ENCODE results near the gene WDTC1.
A peak's percentile ranks its signal among the peaks of the same experiment; 100 is the strongest.

WDTC1 gene

DNA sequence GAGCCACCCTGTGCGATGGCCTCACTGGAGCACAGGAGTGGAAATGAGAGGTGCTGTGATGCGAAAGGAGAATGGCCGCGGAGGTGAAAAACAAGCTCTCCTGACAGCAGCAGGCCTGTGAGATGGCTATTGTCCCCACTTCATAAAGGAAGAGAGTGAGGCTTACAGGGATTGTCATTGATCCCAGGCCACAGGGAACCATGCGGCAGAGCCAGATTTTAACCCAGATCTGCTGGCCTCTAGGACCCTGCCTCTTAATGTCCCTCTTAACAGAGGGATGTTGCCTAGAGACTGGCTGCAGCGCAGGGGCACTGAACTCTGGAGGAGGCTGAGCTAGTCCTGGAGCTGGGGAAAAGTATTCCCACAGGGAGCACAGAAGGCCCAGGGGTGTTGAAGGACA lies 104.3 kb downstream of the WDTC1 start:
- TF ChIP-seq TAF1 (IDR thresholded peaks at IDR 0.05; ENCODE audit: borderline replicate concordance, insufficient read depth, low read length) (no peak), REST (IDR thresholded peaks at IDR 0.05; ENCODE audit: insufficient read depth in 1 of 2, low read depth in 2 of 2, low read length in 2 of 2) (no peak), FOXP2 (optimal IDR thresholded peaks at IDR 0.05; ENCODE audit: borderline replicate concordance, extremely low read depth, extremely low read length, insufficient read depth) (no peak), POLR2AphosphoS5 (IDR thresholded peaks at IDR 0.05; ENCODE audit: low read depth, low read length) (no peak), SIN3A (IDR thresholded peaks at IDR 0.05; ENCODE audit: borderline replicate concordance, insufficient read depth, low read length) (no peak)

DNA sequence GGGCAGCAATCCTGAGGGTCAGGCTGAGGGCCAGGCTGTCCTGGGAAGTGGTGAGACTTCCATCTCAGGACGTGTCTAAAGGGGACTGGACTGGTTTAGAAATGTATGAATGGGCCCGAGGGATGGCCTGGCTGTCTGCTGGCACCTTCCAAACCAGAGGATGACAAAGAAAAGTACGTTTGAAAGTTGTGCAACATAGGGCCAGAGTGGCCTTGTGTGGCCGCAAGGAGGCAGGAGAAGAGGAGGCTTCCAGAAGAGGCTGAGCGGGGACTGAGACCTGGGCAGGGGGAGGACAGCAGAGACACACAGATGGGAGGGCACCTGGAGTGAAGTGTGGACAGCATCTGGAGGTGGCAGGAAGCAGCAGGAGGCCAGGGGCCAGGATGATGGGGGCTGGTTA lies 104.8 kb downstream of the WDTC1 start:
- TF ChIP-seq SIN3A (IDR thresholded peaks at IDR 0.05; ENCODE audit: borderline replicate concordance, insufficient read depth, low read length) (no peak), TAF1 (IDR thresholded peaks at IDR 0.05; ENCODE audit: borderline replicate concordance, insufficient read depth, low read length) (no peak), POLR2AphosphoS5 (IDR thresholded peaks at IDR 0.05; ENCODE audit: low read depth, low read length) (no peak), FOXP2 (optimal IDR thresholded peaks at IDR 0.05; ENCODE audit: borderline replicate concordance, extremely low read depth, extremely low read length, insufficient read depth) (no peak), REST (IDR thresholded peaks at IDR 0.05; ENCODE audit: insufficient read depth in 1 of 2, low read depth in 2 of 2, low read length in 2 of 2) (no peak)

DNA sequence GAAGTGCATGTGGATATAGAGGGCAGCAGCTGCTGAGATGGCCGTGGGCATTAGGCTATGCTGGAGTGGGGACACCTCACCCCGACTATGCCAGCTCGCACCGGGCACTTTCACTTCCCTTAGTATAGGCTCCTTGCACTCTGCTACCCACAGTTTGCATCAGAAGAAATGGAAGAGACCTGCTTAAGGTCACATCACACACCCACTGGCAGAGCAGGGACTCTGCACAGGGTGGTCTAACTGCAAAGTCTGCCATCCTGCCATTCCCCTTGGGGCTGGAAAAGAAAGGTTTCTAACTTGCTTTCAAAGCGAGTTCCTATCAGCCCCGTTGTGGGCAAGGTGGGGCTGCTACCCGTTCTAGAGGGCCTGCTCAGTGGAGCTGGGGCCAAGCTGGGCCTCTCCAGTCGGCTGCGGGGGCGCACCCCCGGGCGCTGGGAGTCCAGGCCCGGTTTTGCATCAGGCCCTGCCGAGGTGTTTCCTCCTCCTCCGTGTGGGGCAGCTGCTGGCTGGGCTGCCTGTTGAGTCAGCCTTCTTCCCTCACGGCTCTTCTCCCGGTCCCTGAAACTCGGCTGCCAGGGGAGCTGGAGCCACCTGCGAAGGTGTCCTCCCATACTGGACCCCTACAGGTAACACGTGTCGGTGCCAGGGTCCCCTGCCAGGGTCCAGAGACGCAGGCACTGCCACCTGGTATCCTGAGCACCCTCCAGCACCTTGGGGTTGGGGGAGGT lies 107.3 kb downstream of the WDTC1 start, which contains the start of gene SYTL1:
Gene SYTL1 (plus strand): TSS at position 498 of the 728 bp plus-strand sequence. CDS start 3,313 bp downstream, outside the sequence.
- TF ChIP-seq POLR2AphosphoS5 (IDR thresholded peaks at IDR 0.05; ENCODE audit: low read depth, low read length) (no peak), SIN3A (IDR thresholded peaks at IDR 0.05; ENCODE audit: borderline replicate concordance, insufficient read depth, low read length) (no peak), TAF1 (IDR thresholded peaks at IDR 0.05; ENCODE audit: borderline replicate concordance, insufficient read depth, low read length) (no peak), FOXP2 (optimal IDR thresholded peaks at IDR 0.05; ENCODE audit: borderline replicate concordance, extremely low read depth, extremely low read length, insufficient read depth) (peak; percentile 38), REST (IDR thresholded peaks at IDR 0.05; ENCODE audit: insufficient read depth in 1 of 2, low read depth in 2 of 2, low read length in 2 of 2) (no peak)

DNA sequence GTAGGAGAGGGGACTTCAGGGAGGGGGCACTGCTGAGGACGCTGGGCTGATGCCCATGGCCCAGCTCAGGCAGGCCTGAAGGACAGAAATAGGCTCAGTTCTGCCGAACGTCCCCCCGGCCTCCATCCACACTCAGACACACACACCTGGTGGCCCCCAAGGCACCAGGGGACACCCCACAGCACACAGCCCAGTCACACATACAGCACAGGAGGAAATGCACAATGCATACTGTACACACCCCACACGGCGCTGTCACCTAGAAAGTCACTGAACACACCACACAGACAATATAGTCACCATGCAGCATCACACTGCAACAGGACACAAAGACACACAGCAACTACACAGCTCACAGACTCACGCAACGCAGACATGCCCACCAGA lies 108.0 kb downstream of the WDTC1 start:
- TF ChIP-seq REST (IDR thresholded peaks at IDR 0.05; ENCODE audit: insufficient read depth in 1 of 2, low read depth in 2 of 2, low read length in 2 of 2) (no peak), SIN3A (IDR thresholded peaks at IDR 0.05; ENCODE audit: borderline replicate concordance, insufficient read depth, low read length) (no peak), FOXP2 (optimal IDR thresholded peaks at IDR 0.05; ENCODE audit: borderline replicate concordance, extremely low read depth, extremely low read length, insufficient read depth) (no peak)

All from PFSK-1 (cell line).